ENCODE data around the gene LRRC8B. TPM values are rescaled to one million over a fixed set of nuclear protein-coding genes. Genes with fewer than 3 reads are reported as not detected.

LRRC8B gene
- polyA plus RNA-seq, 1 of the 3 experiments (the other 2 are of a cell fraction), result 3.7 TPM

- H3K36me3 ChIP-seq (replicated peaks in 1 of 2; ENCODE audit: control insufficient read depth in 1 of 2, insufficient read depth in 2 of 2, low read length in 1 of 2), result peaks cover 0 to 8% of the 10 kb centered on the region in 2 experiments
- H3K9ac ChIP-seq, result no peak overlapping the region
- DNase-seq, result no peak
- peaks cover 8% of the 10 kb centered on the region for H3F3A ChIP-seq (replicated peaks; ENCODE audit: insufficient read depth)
- peak overlapping the region; percentile 51; the same call in 1 of the 2 replicates for H3K4me2 ChIP-seq
- H2AFZ ChIP-seq (ENCODE audit: low read depth), result no peak overlapping the region
- peaks cover 6 to 17% of the 10 kb centered on the region in 2 experiments; a peak in 2 of 4 replicates for H3K4me1 ChIP-seq (ENCODE audit: control insufficient read depth in 1 of 2, insufficient read depth in 2 of 2, low read depth in 1 of 2, low read length in 1 of 2)
- ChIA-PET CTCF (interaction anchor here (1.8 kb wide), 1 partner anchor 10 kb away, joined by 7 read pairs; no protein-coding TSS in a partner anchor), POLR2A (no interaction called here)
- H3K27me3 ChIP-seq (ENCODE audit: insufficient read depth), result no peaks in the 10 kb centered on the region
- no peaks in the 10 kb centered on the region for H3K9me3 ChIP-seq
- no peak overlapping the region for H3K4me3 ChIP-seq (ENCODE audit: low read depth in 2 of 2, low read length in 1 of 2)
- no peaks in the 10 kb centered on the region for H3K9me2 ChIP-seq
- 54% methylated on average over 1 of the region's 1 CpG for WGBS (ENCODE audit: low lambda C conversion rate)
- H4K20me1 ChIP-seq (ENCODE audit: insufficient read depth), result no peaks in the 10 kb centered on the region
- peak overlapping the region; percentile 30 to 67; a peak in 3 of 4 replicates for H3K27ac ChIP-seq (ENCODE audit: low read depth in 2 of 2, low read length in 1 of 2)
- no peaks in the 10 kb centered on the region for H3K79me2 ChIP-seq (ENCODE audit: insufficient read depth)
- TF ChIP-seq RXRA (IDR thresholded peaks at IDR 0.05; ENCODE audit: borderline replicate concordance, low read depth), result no peak
- no peak for TF ChIP-seq NRF1 (IDR thresholded peaks at IDR 0.05; ENCODE audit: low read depth, low read length)
- TF ChIP-seq RAD21 (IDR thresholded peaks at IDR 0.05; ENCODE audit: low read length), result no peak
- TF ChIP-seq SMC3 (IDR thresholded peaks at IDR 0.05; ENCODE audit: low read depth, low read length), result no peak
- TF ChIP-seq NFIC (IDR thresholded peaks at IDR 0.05; ENCODE audit: borderline replicate concordance), result peak; percentile 49; the same call in 1 of the 2 replicates
- TF ChIP-seq, protein P1, sequence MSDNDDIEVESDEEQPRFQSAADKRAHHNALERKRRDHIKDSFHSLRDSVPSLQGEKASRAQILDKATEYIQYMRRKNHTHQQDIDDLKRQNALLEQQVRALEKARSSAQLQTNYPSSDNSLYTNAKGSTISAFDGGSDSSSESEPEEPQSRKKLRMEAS (IDR thresholded peaks at IDR 0.05; ENCODE audit: low read depth), result no peak
- TF ChIP-seq USF2 (IDR thresholded peaks at IDR 0.05; ENCODE audit: borderline replicate concordance, low read depth, low read length), result no peak
- peak; percentile 70 for TF ChIP-seq TCF12 (IDR thresholded peaks at IDR 0.05)
- TF ChIP-seq ZBTB33 (IDR thresholded peaks at IDR 0.05; ENCODE audit: borderline replicate concordance, low read depth), result no peak
- TF ChIP-seq FOXJ3 (CRISPR knock-in tag; IDR thresholded peaks at IDR 0.05), result no peak
- TF ChIP-seq, protein P2, sequence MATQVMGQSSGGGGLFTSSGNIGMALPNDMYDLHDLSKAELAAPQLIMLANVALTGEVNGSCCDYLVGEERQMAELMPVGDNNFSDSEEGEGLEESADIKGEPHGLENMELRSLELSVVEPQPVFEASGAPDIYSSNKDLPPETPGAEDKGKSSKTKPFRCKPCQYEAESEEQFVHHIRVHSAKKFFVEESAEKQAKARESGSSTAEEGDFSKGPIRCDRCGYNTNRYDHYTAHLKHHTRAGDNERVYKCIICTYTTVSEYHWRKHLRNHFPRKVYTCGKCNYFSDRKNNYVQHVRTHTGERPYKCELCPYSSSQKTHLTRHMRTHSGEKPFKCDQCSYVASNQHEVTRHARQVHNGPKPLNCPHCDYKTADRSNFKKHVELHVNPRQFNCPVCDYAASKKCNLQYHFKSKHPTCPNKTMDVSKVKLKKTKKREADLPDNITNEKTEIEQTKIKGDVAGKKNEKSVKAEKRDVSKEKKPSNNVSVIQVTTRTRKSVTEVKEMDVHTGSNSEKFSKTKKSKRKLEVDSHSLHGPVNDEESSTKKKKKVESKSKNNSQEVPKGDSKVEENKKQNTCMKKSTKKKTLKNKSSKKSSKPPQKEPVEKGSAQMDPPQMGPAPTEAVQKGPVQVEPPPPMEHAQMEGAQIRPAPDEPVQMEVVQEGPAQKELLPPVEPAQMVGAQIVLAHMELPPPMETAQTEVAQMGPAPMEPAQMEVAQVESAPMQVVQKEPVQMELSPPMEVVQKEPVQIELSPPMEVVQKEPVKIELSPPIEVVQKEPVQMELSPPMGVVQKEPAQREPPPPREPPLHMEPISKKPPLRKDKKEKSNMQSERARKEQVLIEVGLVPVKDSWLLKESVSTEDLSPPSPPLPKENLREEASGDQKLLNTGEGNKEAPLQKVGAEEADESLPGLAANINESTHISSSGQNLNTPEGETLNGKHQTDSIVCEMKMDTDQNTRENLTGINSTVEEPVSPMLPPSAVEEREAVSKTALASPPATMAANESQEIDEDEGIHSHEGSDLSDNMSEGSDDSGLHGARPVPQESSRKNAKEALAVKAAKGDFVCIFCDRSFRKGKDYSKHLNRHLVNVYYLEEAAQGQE (IDR thresholded peaks at IDR 0.05; ENCODE audit: low read depth, low read length), result no peak
- no peak for TF ChIP-seq EZH2phosphoT487 (IDR thresholded peaks at IDR 0.05; ENCODE audit: borderline replicate concordance, low read depth)
- TF ChIP-seq USF1 (IDR thresholded peaks at IDR 0.05; ENCODE audit: borderline replicate concordance, low read depth), result no peak
- no peak for TF ChIP-seq MXI1 (IDR thresholded peaks at IDR 0.05; ENCODE audit: low read depth, low read length)
- TF ChIP-seq EP300 (IDR thresholded peaks at IDR 0.05; ENCODE audit: borderline replicate concordance in 1 of 2, low read depth in 1 of 2, low read length in 1 of 2), result peak in 1 of 2 experiments; percentile 23; a peak in 1 of 4 replicates
- no peak for TF ChIP-seq GABPA (IDR thresholded peaks at IDR 0.05; ENCODE audit: low read depth)
- TF ChIP-seq MEF2A (IDR thresholded peaks at IDR 0.05; ENCODE audit: borderline replicate concordance, low read depth), result no peak
- no peak for TF ChIP-seq FOXM1 (IDR thresholded peaks at IDR 0.05; ENCODE audit: low read depth)
- no peak for TF ChIP-seq TAF1 (IDR thresholded peaks at IDR 0.05; ENCODE audit: borderline replicate concordance, low read depth, low read length)
- TF ChIP-seq RFX5 (IDR thresholded peaks at IDR 0.05; ENCODE audit: low read length), result no peak
- TF ChIP-seq SIN3A (IDR thresholded peaks at IDR 0.05; ENCODE audit: borderline replicate concordance, low read depth, low read length), result no peak
- TF ChIP-seq POLR2AphosphoS5 (IDR thresholded peaks at IDR 0.05; ENCODE audit: low read depth, low read length), result peak; percentile 18; the same call in 1 of the 2 replicates
- TF ChIP-seq CHD2 (IDR thresholded peaks at IDR 0.05; ENCODE audit: low read length, partially characterized antibody), result no peak
- TF ChIP-seq CTCF (IDR thresholded peaks at IDR 0.05), result no peak
Observed at GRCh38 chr1:89589515-89589914, 64.9 kb downstream of the LRRC8B start.
